HepG2 (cell line): ENCODE measurements around the gene ZNRF3. TPM values are rescaled to one million over a fixed set of nuclear protein-coding genes. Genes with fewer than 3 reads are reported as not detected.

Experiments
- ASH2L ChIP-seq: fragments of 300-600, 200-600 bp; sonication (generic); IDR thresholded peaks from 2 replicates; pipeline ENCODE4 v1.7.0; 2017; ENCODE audit warnings: low read depth, mild to moderate bottlenecking, moderate library complexity, mixed read lengths, low read length; ENCODE audit not compliant: insufficient read length
- KDM4B ChIP-seq: sonication (generic); formaldehyde crosslinking; IDR thresholded peaks from 2 replicates; pipeline ENCODE4 v1.4.0; 2020; ENCODE audit warnings: missing genetic modification reagents
- MEF2D ChIP-seq: sonication (generic); formaldehyde crosslinking; IDR thresholded peaks from 2 replicates; pipeline ENCODE4 v1.5.1; 2020; ENCODE audit warnings: mild to moderate bottlenecking, missing genetic modification reagents
- MEIS1 ChIP-seq: sonication (generic); formaldehyde crosslinking; IDR thresholded peaks from 2 replicates; pipeline ENCODE4 v1.9.0; 2021; ENCODE audit warnings: mild to moderate bottlenecking, missing genetic modification reagents, moderate library complexity, borderline replicate concordance
- NKX3-1 ChIP-seq: sonication (generic); formaldehyde crosslinking; IDR thresholded peaks from 2 replicates; pipeline ENCODE4 v1.5.0; 2020; ENCODE audit warnings: missing genetic modification reagents
- ZBTB8A ChIP-seq: sonication (generic); formaldehyde crosslinking; IDR thresholded peaks from 2 replicates; pipeline ENCODE4 v1.4.0; 2020; ENCODE audit warnings: mild to moderate bottlenecking, low read depth, missing genetic modification reagents, borderline replicate concordance
- ZSCAN29 ChIP-seq: sonication (generic); formaldehyde crosslinking; conservative IDR thresholded peaks from 2 replicates; pipeline ENCODE4 v1.4.0; 2020; ENCODE audit warnings: mild to moderate bottlenecking, missing genetic modification reagents
- polyA plus RNA-seq, 8 experiments: library from polyadenylated mRNA; depleted of rRNA in 3 of 8; stranded (reverse) in 7 of 8; unstranded in 1 of 8; fragments of >200 nt; fragmentation: Illumina TruSeq in 4 of 8; extraction: Trizol in 4 of 8; gene quantifications; 2 replicates each; pipeline versions ENCODE4 v1.2.1 to v1.2.3, GENCODE V29; 2011 to 2016; ENCODE audit warnings: low read depth in 4 of 8, missing spikeins in 1 of 8, mixed read lengths in 1 of 8; ENCODE audit not compliant: insufficient read depth in 1 of 8
- total RNA-seq, 5 experiments: library from RNA; depleted of rRNA; stranded (reverse); fragments of >200 nt; fragmentation: Illumina TruSeq; extraction: Trizol; gene quantifications; 2 replicates each; pipeline ENCODE4 v1.2.3, GENCODE V29; 2016; ENCODE audit warnings: low read depth in 1 of 5
- TF ChIP-seq, protein P1 (sequence below): sonication (generic); formaldehyde crosslinking; IDR thresholded peaks from 2 replicates; pipeline ENCODE4 v1.4.0; 2020; ENCODE audit warnings: missing genetic modification reagents
- TF ChIP-seq, protein P2 (sequence below): IDR thresholded peaks from 2 replicates; pipeline ENCODE4 v1.6.1; 2016; ENCODE audit warnings: low read depth, control low read depth
- TF ChIP-seq, protein P3 (sequence below): sonication (generic); formaldehyde crosslinking; IDR thresholded peaks from 2 replicates; pipeline ENCODE4 v1.5.0; 2020; ENCODE audit warnings: mild to moderate bottlenecking, missing genetic modification reagents
- TF ChIP-seq, protein P4 (sequence below), 2 experiments: sonication (generic) in 1 of 2; formaldehyde crosslinking in 1 of 2; IDR thresholded peaks; 2 replicates each; pipeline versions ENCODE4 v1.4.0 to v1.6.1; 2018 to 2020; ENCODE audit warnings: missing genetic modification reagents in 2 of 2, borderline replicate concordance in 1 of 2, low read depth in 1 of 2, mild to moderate bottlenecking in 1 of 2, missing biosample characterization in 1 of 2
- TF ChIP-seq, protein P5 (sequence below): IDR thresholded peaks from 2 replicates; pipeline ENCODE4 v1.6.1; 2012; ENCODE audit warnings: inconsistent platforms
- TF ChIP-seq, protein P6 (sequence below): IDR thresholded peaks from 2 replicates; pipeline ENCODE4 v1.6.1; 2012; ENCODE audit warnings: low read depth, low read length, improper control_type of control experiment
- TF ChIP-seq, protein P7 (sequence below): IDR thresholded peaks from 2 replicates; pipeline ENCODE4 v1.6.1; 2018; ENCODE audit warnings: missing genetic modification reagents

ZNRF3 gene
- total and polyA plus RNA-seq, 2 of the 13 experiments (the other 11 are each of a cell fraction or from before 2014, with no cell fraction given), result 20.3 to 36.7 TPM

DNA sequence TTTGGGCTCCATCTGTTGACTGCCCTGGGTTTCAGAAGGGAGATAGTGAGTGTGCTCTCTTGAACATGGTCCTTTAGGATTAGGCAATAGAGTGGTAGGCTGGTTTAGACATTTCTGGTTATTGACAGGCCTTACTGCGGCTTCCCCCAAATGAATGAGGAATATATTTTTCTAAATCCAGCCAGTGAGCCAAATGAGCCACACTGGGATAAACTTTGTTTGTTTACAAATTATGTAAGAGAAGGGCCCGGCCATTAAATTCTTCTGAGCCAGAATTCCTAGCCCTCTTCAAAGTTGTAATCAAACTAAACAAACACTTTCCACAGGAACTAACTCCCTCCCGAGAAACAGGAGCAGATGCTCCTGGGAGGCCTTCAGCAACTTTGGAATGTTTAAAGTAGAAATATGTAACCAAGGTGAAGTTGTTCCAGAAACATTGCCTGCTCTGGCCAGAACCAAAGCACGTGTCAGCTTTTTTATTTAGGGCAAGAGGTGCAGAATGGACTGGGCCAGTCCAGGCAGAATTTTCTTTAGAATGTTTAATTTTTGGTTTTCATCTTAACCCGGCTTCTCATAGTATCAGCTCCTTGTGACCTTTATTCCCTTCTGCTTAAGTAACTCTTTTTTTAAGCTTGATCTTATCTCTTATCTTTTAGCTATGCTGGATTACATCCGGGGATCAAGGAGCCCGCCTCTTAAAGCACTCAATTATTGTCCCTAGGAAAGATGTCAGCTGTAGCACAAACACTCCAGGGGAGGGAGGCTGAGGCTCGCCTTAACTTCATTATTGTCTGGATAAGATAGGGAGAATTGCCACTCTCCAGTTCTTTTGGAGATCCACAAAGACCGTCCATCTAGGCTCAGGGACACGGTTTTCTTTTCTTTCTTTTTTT lies 28.7 kb downstream of the ZNRF3 start (continued):
- TF ChIP-seq, protein P1, sequence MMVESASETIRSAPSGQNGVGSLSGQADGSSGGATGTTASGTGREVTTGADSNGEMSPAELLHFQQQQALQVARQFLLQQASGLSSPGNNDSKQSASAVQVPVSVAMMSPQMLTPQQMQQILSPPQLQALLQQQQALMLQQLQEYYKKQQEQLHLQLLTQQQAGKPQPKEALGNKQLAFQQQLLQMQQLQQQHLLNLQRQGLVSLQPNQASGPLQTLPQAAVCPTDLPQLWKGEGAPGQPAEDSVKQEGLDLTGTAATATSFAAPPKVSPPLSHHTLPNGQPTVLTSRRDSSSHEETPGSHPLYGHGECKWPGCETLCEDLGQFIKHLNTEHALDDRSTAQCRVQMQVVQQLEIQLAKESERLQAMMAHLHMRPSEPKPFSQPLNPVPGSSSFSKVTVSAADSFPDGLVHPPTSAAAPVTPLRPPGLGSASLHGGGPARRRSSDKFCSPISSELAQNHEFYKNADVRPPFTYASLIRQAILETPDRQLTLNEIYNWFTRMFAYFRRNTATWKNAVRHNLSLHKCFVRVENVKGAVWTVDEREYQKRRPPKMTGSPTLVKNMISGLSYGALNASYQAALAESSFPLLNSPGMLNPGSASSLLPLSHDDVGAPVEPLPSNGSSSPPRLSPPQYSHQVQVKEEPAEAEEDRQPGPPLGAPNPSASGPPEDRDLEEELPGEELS (CRISPR knock-in tag), result peak; percentile 87
- TF ChIP-seq KDM4B (CRISPR knock-in tag) (no peak), ZBTB8A (CRISPR knock-in tag) (no peak), ZSCAN29 (CRISPR knock-in tag) (no peak), ASH2L (no peak), NKX3-1 (CRISPR knock-in tag) (0 out of 2 replicates have a peak, but pooled peaks have one; percentile 19), MEIS1 (CRISPR knock-in tag) (no peak), MEF2D (CRISPR knock-in tag) (peak; percentile 42; the same call in 1 of the 2 replicates)
- TF ChIP-seq, protein P2, sequence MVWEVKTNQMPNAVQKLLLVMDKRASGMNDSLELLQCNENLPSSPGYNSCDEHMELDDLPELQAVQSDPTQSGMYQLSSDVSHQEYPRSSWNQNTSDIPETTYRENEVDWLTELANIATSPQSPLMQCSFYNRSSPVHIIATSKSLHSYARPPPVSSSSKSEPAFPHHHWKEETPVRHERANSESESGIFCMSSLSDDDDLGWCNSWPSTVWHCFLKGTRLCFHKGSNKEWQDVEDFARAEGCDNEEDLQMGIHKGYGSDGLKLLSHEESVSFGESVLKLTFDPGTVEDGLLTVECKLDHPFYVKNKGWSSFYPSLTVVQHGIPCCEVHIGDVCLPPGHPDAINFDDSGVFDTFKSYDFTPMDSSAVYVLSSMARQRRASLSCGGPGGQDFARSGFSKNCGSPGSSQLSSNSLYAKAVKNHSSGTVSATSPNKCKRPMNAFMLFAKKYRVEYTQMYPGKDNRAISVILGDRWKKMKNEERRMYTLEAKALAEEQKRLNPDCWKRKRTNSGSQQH (CRISPR knock-in tag), result no peak
- TF ChIP-seq, protein P3, sequence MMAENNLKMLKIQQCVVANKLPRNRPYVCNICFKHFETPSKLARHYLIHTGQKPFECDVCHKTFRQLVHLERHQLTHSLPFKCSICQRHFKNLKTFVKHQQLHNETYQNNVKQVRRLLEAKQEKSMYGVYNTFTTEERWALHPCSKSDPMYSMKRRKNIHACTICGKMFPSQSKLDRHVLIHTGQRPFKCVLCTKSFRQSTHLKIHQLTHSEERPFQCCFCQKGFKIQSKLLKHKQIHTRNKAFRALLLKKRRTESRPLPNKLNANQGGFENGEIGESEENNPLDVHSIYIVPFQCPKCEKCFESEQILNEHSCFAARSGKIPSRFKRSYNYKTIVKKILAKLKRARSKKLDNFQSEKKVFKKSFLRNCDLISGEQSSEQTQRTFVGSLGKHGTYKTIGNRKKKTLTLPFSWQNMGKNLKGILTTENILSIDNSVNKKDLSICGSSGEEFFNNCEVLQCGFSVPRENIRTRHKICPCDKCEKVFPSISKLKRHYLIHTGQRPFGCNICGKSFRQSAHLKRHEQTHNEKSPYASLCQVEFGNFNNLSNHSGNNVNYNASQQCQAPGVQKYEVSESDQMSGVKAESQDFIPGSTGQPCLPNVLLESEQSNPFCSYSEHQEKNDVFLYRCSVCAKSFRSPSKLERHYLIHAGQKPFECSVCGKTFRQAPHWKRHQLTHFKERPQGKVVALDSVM (CRISPR knock-in tag), result no peak
- TF ChIP-seq, protein P4, sequence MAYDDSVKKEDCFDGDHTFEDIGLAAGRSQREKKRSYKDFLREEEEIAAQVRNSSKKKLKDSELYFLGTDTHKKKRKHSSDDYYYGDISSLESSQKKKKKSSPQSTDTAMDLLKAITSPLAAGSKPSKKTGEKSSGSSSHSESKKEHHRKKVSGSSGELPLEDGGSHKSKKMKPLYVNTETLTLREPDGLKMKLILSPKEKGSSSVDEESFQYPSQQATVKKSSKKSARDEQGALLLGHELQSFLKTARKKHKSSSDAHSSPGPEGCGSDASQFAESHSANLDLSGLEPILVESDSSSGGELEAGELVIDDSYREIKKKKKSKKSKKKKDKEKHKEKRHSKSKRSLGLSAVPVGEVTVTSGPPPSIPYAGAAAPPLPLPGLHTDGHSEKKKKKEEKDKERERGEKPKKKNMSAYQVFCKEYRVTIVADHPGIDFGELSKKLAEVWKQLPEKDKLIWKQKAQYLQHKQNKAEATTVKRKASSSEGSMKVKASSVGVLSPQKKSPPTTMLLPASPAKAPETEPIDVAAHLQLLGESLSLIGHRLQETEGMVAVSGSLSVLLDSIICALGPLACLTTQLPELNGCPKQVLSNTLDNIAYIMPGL (CRISPR knock-in tag; IDR thresholded peaks at IDR 0.05; ENCODE audit: borderline replicate concordance in 1 of 2, low read depth in 1 of 2), result no peak; a peak in 1 of 4 replicates
- TF ChIP-seq, protein P5, sequence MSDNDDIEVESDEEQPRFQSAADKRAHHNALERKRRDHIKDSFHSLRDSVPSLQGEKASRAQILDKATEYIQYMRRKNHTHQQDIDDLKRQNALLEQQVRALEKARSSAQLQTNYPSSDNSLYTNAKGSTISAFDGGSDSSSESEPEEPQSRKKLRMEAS, result peak; percentile 58
- TF ChIP-seq, protein P6, sequence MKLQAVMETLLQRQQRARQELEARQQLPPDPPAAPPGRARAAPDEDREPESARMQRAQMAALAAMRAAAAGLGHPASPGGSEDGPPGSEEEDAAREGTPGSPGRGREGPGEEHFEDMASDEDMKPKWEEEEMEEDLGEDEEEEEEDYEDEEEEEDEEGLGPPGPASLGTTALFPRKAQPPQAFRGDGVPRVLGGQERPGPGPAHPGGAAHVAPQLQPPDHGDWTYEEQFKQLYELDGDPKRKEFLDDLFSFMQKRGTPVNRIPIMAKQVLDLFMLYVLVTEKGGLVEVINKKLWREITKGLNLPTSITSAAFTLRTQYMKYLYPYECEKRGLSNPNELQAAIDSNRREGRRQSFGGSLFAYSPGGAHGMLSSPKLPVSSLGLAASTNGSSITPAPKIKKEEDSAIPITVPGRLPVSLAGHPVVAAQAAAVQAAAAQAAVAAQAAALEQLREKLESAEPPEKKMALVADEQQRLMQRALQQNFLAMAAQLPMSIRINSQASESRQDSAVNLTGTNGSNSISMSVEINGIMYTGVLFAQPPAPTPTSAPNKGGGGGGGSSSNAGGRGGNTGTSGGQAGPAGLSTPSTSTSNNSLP, result peak; percentile 68
- TF ChIP-seq, protein P7, sequence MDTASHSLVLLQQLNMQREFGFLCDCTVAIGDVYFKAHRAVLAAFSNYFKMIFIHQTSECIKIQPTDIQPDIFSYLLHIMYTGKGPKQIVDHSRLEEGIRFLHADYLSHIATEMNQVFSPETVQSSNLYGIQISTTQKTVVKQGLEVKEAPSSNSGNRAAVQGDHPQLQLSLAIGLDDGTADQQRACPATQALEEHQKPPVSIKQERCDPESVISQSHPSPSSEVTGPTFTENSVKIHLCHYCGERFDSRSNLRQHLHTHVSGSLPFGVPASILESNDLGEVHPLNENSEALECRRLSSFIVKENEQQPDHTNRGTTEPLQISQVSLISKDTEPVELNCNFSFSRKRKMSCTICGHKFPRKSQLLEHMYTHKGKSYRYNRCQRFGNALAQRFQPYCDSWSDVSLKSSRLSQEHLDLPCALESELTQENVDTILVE (CRISPR knock-in tag), result peak; percentile 56; the same call in 1 of the 2 replicates
